ENCODE data around the gene MIAT. TPM values are rescaled to one million over a fixed set of nuclear protein-coding genes. Genes with fewer than 3 reads are reported as not detected.
"Not testable (repeated sequence)": the region's sequence is repeated elsewhere in the genome, so short reads cannot be mapped to it uniquely, and the experiment has no call there.

Gene MIAT
- total RNA-seq, 1 donor: 0.72 TPM

DNA sequence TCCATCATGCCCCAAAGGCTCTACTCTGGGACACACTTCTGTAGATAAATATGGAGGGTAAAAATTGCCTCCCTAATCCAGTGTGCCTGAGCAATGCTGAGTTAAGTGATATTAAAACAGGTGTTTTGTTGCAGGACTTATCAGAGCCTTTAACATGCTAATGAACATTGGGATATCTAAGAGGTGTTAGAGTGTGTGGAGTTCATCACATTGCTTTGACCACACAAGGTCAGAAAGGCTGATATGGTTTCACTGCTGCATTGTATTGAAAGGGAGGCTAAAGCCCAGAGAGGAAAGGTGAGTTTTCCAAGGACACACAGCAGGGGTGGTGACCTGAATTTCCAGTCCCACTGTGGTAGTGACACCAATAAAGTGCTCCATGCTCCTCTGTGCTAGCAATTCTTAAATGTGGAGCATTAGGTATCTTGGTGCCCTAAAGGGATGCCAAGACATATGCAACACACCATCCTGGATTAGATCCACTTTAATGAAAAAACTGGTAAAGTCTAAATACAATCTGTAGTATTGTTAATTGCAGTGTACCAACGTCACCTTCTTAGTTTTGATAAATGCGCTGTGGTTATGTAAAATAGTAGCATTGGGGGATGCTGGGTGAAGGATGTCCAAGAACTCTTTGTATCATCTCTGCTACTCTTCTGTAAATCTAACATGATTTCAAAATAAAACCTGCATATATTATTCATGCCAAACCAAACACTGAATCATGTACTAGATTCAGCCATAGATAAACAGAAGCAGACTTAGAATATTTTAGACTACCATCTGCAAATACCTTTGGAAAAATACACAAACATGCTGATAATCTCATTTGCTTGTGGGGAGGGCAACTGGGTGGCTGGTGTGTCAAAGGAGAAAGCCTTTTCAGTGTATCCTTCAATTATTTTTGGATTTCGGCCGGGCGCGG lies 45.8 kb downstream of the MIAT start:
- H3K4me3 ChIP-seq (ENCODE audit: low read depth, low read length): no peak overlapping the region
- DNase-seq (ENCODE audit: low read depth): peak; percentile 18
- TF ChIP-seq, protein P1, sequence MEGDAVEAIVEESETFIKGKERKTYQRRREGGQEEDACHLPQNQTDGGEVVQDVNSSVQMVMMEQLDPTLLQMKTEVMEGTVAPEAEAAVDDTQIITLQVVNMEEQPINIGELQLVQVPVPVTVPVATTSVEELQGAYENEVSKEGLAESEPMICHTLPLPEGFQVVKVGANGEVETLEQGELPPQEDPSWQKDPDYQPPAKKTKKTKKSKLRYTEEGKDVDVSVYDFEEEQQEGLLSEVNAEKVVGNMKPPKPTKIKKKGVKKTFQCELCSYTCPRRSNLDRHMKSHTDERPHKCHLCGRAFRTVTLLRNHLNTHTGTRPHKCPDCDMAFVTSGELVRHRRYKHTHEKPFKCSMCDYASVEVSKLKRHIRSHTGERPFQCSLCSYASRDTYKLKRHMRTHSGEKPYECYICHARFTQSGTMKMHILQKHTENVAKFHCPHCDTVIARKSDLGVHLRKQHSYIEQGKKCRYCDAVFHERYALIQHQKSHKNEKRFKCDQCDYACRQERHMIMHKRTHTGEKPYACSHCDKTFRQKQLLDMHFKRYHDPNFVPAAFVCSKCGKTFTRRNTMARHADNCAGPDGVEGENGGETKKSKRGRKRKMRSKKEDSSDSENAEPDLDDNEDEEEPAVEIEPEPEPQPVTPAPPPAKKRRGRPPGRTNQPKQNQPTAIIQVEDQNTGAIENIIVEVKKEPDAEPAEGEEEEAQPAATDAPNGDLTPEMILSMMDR (IDR thresholded peaks at IDR 0.05; ENCODE audit: insufficient read depth, low read length): no peak

DNA sequence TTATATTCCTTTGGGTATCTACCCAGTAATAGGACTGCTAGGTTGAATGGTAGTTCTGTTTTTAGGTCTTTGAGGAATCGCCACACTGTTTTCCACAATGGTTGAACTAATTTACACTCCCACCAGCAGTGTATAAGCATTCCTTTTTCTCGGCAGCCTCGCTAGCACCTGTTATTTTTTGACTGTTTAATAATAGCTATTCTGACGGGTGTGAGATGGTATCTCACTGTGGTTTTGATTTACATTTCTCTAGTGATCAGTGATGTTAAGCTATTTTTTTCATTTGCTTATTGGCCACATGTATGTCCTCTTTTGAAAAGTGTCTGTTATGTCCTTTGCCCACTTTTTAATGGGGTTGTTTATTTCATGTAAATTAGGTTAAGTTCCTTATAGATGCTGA lies 48.0 kb downstream of the MIAT start:
- not testable (repeated sequence) for DNase-seq (ENCODE audit: low read depth); H3K4me3 ChIP-seq (ENCODE audit: low read depth, low read length)

DNA sequence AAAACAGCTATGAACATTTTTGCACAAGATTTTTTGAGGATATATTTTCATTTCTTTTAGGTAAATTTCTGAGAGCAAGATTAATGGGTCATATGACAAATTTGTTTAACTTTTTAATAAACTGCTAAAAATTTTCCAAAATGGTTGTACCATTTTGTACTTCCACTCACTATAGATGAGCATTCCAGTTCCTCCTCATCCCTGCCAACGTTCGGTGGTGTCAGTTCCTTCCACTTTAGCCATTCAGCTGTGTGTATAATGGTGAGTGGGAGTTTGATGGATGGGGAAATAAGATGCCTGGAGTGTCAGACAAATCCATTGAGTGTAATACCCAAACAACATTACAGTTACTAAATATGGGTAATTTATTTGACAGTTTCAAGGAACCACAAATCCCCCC lies 49.7 kb downstream of the MIAT start:
- no peak overlapping the region for H3K4me3 ChIP-seq (ENCODE audit: low read depth, low read length)
- TF ChIP-seq, protein P1 (IDR thresholded peaks at IDR 0.05; ENCODE audit: insufficient read depth, low read length): no peak
- DNase-seq (ENCODE audit: low read depth): no peak

DNA sequence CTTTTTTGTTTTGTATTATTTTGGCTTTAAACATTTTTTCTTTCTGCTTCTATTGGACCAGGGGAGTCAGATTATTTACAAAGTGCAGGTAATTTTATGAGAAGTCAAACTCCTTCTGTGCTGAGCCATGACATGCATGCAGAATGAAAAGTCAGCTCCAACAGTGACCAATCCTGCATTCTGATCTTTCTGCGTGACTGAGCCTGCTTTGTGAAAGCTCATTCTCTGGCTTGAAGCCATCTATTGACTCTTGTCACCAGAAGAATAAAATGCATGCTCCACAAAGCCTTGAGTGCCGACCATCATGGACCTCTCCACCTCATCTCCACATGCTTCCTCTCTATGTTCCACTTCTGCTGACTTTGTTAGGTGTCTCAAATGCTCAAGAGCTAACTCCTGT lies 50.2 kb downstream of the MIAT start:
- DNase-seq (ENCODE audit: low read depth): no peak
- TF ChIP-seq, protein P1 (IDR thresholded peaks at IDR 0.05; ENCODE audit: insufficient read depth, low read length): no peak
- H3K4me3 ChIP-seq (ENCODE audit: low read depth, low read length): no peak overlapping the region

DNA sequence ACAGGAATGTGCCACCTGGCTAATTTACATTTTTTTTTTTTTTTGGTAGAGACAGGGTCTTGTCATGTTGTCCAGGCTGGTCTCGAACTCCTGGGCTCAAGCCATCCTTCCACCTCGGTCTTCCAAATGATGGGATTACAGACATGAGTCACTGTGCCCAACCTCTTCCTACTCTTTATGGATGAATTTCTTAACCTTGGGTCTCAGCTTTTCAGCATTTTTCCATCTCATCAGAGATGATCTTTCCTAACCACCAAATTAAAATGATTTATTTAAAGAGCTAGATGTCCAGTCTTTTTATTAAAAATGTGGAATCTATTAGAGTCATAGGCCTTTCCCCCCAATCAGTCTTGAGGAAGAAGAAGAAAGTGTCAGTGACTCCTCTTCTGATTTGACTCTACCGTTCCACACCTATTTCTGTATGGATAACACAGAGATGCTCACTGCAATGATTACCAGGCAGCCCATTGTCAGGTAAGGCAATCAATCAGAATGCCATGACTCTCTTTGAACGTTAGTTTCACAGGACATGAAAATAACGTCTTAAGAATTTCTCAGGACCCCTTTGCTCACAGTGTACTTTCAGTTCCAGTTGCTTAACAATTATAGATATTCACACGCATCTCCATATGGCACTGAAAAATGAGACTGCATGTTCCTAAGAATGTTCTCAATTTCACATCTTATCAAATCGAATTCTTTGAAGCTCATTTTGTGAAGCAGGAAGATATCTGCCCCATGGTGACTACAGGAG lies 51.0 kb downstream of the MIAT start:
- no peak for DNase-seq (ENCODE audit: low read depth)
- TF ChIP-seq, protein P1 (IDR thresholded peaks at IDR 0.05; ENCODE audit: insufficient read depth, low read length): no peak
- no peak overlapping the region for H3K4me3 ChIP-seq (ENCODE audit: low read depth, low read length)

DNA sequence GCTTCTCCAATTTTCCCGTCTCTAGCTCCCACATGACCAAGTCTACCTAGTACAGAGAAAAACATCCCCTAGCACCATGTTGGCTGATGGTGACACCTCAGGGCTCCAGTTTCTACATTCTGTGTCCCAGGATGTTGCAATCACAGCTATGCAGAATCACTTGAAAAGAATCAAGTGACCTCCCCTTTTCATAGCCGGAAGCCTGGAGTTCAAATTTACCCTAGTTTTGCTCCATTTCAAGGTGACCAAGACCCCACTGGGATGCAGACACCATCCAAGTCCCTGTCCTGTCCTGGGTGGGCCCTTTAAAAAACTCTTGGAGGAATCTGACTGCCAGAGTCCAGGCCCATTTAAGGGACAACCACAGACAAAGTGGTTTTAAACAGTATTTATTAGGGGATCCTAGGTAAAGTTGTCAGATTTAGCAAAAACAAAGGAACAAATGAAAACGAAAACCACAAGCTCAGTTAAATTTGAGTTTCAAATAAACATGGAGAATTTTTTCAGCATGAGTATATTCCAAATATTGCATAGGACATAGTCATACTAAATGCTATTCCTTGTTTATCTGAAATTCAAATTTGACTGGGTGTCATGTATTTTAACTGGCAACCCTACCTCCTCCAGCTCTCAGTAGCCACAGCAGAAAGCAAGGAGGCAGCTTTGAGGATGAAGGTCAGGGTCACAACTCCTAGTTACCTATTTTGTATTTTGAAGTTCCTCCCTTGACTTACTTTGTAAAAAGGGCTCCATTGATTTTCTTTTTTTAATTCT lies 52.4 kb downstream of the MIAT start:
- TF ChIP-seq, protein P1 (IDR thresholded peaks at IDR 0.05; ENCODE audit: insufficient read depth, low read length): no peak
- H3K4me3 ChIP-seq (ENCODE audit: low read depth, low read length): no peak overlapping the region
- peak; percentile 56 for DNase-seq (ENCODE audit: low read depth)
